Measurements from ENCODE around the gene IGIP.

IGIP gene

DNA sequence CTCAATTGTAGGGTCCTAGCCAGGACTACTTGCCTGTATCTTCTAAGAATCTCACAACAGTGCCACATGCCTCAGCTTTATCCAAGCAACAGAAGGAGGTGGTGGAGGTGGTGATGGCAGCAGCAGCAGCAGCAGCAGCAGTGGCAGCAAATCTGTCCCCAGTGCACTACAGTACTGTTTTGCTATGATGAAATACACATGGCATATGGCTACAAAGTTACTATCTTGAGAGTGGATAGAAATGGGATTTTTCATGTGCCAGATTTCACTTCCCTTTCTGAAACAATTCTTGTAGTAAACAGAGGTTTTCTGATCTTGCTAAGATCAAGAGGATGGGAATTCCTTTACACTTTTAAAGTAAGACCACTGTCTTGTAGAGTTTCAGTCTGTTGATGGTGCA, 41.2 kb downstream of the IGIP start:
- no peak for DNase-seq

DNA sequence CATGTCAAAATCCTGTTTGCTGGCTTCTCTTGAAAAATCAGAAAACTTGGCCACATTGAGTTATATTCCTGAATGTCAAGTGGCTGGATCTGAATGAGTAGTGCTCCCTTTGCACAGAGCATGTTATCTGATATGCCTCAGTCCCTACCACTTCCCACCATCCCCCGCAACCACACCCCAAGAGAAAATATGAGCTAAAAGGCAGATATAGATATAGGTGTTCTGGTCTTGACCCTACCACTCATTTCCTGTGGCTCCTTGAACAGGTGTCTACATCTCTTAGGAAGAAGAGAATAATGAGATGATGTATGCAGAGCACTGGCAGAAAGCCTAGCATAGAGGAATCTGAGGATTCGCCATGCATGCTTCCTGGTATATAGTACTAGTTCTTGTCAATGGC, 42.6 kb downstream of the IGIP start:
- no peak for DNase-seq

DNA sequence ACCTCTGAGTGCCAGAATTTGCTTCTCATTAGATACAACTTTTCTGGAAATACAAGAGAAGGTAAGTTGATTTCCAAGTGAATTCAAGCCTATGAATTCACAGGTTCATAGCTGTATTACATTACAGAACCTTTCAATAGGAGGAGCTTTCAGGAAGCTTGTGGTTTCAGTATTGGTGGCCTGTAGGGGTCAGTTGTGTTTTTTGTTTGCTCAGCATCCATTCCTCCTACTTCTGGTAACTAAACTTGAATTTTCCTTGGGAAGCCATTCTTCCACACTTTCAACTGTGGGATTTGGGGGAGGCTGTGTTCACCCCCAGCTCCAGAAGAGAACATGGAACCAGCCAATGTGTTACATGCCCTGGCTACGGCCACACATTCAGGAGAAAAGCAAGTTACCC, 43.7 kb downstream of the IGIP start:
- no peak for DNase-seq

DNA sequence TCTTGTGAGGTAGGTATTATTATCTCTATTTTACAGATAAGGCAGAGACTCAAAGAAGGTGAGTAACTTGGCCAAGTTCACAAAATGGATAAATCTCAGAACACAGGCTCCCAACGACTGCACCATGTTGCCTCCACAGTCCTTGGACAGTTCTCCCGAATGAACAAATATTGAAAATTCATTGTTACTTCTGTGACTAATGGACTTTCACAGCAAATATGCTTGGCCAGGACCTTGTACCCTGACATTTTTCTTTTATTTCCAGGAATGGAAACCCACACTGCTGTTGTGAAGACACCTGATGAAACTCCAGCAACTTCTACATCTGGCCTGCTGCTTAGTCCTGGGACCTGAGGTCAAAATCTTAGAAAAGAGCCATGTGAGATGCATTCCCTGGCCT, 46.7 kb downstream of the IGIP start:
- no peak for DNase-seq

DNA sequence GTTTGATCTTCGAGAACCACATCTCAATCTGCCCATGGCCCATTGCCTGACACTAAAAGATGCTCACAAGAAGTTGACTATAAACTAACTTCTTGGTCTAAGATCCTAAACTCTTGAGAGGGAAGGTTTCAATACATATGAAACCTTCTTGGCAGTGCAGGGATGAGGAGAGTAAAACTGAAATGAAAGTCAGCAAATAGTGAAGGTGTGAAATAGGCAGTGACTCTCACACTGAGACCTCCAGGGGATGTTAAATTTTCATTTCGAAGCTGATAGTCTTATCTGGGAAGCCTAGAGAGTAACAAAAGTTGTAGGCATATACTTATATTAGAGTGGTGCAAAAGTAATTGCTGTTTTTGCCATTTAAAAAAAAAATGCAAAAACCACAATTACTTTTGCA, 48.3 kb downstream of the IGIP start:
- DNase-seq = no peak

DNA sequence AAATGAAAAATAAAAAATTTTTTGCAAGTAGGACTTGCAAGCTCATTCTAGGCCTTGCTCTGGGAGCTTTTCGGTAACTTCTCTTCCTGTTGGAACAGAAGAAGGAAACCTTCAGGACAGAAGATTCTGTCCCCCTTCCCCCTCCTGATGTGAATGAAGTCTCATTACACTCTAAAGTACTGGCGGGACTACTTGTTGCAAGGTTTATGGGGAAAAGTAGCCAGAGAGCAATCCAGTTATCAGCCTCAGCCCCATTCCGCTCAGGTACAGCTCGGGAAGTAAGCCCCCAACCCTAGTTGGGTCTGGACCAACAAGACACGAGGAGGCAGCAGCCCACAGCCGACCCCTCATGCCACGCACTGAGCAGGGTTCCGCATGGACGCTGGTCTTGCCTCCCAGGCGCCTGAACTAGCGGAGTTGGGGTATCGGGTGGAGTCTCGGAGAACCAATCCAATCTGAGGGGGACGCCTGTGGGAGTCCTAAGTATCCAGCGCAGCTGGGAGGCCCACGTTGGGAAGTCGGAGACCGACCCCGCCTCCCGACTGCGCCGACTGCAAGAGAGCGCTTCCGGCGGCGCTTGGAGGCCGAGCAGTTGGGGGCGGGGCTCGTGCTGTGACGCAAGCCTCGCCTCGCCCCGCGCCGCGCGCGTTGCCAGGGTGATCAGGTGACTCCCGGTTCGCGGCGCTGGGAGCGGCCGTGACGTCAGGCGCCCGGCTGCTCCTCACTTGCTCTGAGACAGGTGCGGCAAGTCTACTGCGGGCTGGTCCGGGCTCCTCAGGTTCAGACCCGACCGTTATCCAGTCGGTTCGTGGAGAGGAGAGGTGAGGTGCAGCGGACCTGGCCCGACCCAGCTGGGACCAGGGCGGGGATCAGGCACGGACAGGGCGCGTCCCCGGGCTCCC, 49.0 kb downstream of the IGIP start, which contains the start of gene CYSTM1:
Gene CYSTM1, plus strand, starts transcription at position 724 of the 902 bp plus-strand sequence. CDS start 19,278 bp downstream, outside the sequence.
- DNase-seq = peak; percentile 96

DNA sequence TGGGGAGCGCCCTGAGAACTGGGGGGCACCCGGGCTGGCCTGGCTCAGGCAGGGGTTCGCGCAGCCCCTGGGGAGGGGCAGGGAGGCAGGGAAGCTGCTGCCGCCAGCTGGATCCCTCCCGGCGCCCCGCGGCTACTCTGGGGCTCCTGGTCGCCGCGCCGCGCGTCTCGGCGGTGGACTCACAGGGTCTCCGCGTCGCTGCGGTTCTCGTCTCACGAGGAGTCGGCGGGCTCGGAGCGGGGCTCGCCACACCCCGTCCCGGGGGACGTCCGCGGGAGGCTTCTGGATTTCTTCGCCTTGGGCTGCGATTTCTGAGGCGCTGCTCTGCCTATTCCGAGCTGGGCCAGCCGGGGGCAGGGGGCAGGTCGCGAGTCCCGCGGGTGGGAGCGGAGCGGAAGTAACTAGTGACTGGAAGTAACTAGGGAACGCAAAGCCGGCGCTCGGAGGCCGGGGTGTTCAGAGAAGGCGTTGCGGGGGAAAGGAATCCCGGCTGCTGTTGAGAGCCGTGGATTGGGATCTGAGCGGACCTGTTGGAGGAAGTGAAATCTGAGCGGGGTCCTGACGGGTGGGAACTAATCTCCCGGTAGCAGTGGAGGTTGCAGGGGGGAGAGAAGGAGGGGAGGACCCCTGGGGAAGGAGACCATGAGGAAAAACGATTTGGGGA, 49.8 kb downstream of the IGIP start:
- peak; percentile 59 for DNase-seq

DNA sequence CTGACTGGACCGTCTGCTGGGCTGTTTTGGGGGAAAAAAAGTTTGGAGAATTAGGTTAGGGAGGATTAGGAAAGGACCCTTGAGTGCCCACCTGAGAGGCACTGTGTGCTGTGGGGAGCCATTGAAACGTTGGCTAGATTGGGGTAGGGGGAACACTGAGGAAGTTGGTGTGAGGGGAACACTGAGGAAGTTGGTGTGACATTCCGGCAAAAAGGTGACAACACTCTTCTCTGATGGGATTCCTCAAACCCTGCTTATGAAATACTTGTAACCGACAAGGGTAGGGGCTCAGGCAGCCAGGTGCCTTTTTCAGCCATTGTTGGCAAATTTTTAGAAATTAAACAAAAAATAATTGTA, 50.3 kb downstream of the IGIP start:
- no peak for DNase-seq

DNA sequence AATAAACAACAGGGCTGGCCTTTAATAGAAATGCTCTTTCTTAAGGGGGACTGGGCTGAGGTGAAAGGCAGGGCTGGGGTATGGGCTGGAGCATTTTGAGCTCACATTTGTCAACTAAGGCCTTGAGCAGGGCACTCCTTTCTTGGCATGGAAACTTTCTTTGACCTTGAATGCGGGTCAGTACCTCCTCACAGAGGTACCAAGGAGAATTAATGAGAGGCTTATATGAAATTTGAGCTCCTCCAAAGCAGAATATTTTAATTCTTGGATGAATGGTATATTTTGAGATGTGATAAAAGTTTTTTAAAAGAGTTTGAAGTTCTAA, 52.3 kb downstream of the IGIP start:
- no peak for DNase-seq

DNA sequence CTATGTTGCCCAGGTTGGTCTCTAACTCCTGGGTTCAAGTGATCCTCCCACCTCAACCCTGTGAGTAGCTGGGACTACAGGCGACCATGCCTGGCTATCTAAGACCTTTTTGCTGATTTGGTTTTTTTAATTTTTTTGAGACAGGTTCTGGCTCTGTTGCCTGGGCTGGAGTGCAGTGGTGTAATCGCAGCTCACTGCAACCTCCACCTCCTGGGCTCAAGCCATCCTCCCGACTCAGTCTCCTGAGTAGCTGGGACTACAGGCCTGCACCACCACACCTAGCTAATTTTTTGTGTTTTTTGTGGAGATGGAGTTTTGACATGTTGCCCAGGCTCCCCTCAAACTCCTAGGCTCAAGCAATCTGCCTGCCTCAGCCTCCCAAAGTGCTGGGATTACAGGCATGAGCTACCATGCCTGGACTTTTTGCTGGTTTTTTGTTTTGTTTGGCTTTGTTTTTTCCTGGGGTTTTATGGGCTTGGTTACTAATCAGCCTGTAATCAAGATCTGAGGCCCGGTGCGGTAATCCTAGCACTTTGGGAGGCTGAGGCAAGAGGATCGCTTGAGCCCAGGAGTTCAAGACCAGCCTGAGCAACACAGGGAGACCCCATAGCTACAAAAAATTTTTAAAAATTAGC, 52.9 kb downstream of the IGIP start:
- DNase-seq = no peak
